Prostate gland (tissue), 2 donors: ENCODE data around the gene MAGI3.

Source experiments
- CTCF ChIP-seq, 4 experiments: fragments of 200-600 bp in 2 of 4; fragments of 450-650 bp in 2 of 4; sonication (generic) in 2 of 4; IDR thresholded peaks; 1 replicate in 3 of 4; 2 replicates in 1 of 4; pipeline ENCODE4 v1.5.1; 2016 to 2019; ENCODE audit warnings: antibody characterized with exemption in 4 of 4, mild to moderate bottlenecking in 2 of 4, moderate library complexity in 2 of 4
- POLR2A ChIP-seq: fragments of 450-650 bp; IDR thresholded peaks from one replicate; pipeline ENCODE4 v1.6.1; 2016; ENCODE audit warnings: antibody characterized with exemption, mild to moderate bottlenecking

GRCh38 chr1:113678159-113678469 lies 287.8 kb downstream of the MAGI3 start:
- TF ChIP-seq CTCF (IDR thresholded peaks at IDR 0.05) (no peak), POLR2A (no peak)
